Ovary (tissue), 3 donors: ENCODE measurements around the gene BMS1.

Source experiments
- EP300 ChIP-seq: sonication (generic); formaldehyde crosslinking; IDR thresholded peaks from one replicate; pipeline ENCODE4 v1.6.1; 2017; ENCODE audit warnings: antibody characterized with exemption
- POLR2A ChIP-seq: fragments of 450-650 bp; IDR thresholded peaks from one replicate; pipeline ENCODE4 v1.6.1; 2017; ENCODE audit warnings: antibody characterized with exemption, mild to moderate bottlenecking, moderate library complexity
- TF ChIP-seq, protein P1 (sequence below), 3 donors: fragments of 450-650 bp in 2 of 3; fragments of 200-600 bp in 1 of 3; IDR thresholded peaks; one replicate each; pipeline versions ENCODE4 v1.5.1 to v1.8.0; 2016 to 2022; ENCODE audit warnings: antibody characterized with exemption in 3 of 3, mild to moderate bottlenecking in 1 of 3
- donor health status: DM: no; HTN: no; CAD: no.

DNA sequence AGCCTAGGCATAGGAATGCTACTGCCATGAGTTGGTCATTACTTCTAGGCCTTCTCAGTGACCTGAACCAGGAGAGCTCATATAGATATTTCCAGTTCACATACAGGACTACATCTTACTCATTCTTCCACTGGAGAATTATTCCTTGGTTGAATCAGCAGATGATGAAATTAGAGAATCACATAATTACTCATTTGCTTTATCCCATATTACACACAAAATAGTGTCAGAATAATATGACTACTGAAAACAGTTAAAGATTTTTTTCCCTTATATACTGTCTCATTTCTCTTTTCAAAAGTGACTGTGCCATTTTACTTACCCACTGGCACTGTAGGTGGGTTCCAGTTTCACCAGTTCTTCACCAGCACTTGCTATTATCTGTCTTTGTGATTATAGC, 18.5 kb downstream of the BMS1 start:
- TF ChIP-seq, protein P1, sequence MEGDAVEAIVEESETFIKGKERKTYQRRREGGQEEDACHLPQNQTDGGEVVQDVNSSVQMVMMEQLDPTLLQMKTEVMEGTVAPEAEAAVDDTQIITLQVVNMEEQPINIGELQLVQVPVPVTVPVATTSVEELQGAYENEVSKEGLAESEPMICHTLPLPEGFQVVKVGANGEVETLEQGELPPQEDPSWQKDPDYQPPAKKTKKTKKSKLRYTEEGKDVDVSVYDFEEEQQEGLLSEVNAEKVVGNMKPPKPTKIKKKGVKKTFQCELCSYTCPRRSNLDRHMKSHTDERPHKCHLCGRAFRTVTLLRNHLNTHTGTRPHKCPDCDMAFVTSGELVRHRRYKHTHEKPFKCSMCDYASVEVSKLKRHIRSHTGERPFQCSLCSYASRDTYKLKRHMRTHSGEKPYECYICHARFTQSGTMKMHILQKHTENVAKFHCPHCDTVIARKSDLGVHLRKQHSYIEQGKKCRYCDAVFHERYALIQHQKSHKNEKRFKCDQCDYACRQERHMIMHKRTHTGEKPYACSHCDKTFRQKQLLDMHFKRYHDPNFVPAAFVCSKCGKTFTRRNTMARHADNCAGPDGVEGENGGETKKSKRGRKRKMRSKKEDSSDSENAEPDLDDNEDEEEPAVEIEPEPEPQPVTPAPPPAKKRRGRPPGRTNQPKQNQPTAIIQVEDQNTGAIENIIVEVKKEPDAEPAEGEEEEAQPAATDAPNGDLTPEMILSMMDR (IDR thresholded peaks at IDR 0.05) = no peak
- no peak for TF ChIP-seq POLR2A
- no peak for TF ChIP-seq EP300
